Stomach (tissue), 9 donors: ENCODE data around the gene CFAP97D1. TPM values are rescaled to one million over a fixed set of nuclear protein-coding genes. Genes with fewer than 3 reads are reported as not detected.

Source experiments
- DNase-seq, 2 donors: peaks; one replicate each; pipeline versions ENCODE4 v3.0.0 to v3.0.0-alpha.2; 2013 to 2019
- H3K27ac ChIP-seq, 5 donors: fragments of 200-600 bp in 4 of 5; sonication (generic) in 4 of 5; one replicate each; pipeline ENCODE4 v1.5.1; 2013 to 2019; ENCODE audit warnings: mild to moderate bottlenecking in 1 of 5, moderate library complexity in 1 of 5
- H3K27me3 ChIP-seq, 3 donors: fragments of 200-600 bp; sonication (generic); one replicate each; pipeline ENCODE4 v1.5.1; 2017 to 2019; ENCODE audit warnings: mixed run types in 1 of 3
- H3K36me3 ChIP-seq, 4 donors: fragments of 200-600 bp; sonication (generic); 1 replicate in 3 of 4; 2 replicates in 1 of 4; pipeline ENCODE4 v1.5.1; 2016 to 2019
- H3K4me1 ChIP-seq, 4 donors: fragments of 200-600 bp; sonication (generic); one replicate each; pipeline ENCODE4 v1.5.1; 2016 to 2019
- H3K4me3 ChIP-seq, 4 donors: fragments of 200-600 bp; sonication (generic) in 3 of 4; one replicate each; pipeline ENCODE4 v1.5.1; 2016 to 2019; ENCODE audit warnings: mild to moderate bottlenecking in 1 of 4
- H3K9me3 ChIP-seq, 4 donors: fragments of 200-600 bp; sonication (generic); one replicate each; pipeline ENCODE4 v1.5.1; 2016 to 2019
- CTCF ChIP-seq, 7 experiments: fragments of 450-650 bp in 4 of 7; fragments of 200-600 bp in 3 of 7; sonication (generic) in 3 of 7; IDR thresholded peaks; one replicate each; pipeline ENCODE4 v1.5.1; 2016 to 2019; ENCODE audit warnings: antibody characterized with exemption in 7 of 7, control low read depth in 2 of 7, mild to moderate bottlenecking in 1 of 7
- EP300 ChIP-seq: sonication (generic); formaldehyde crosslinking; IDR thresholded peaks from one replicate; pipeline ENCODE4 v1.6.1; 2017; ENCODE audit warnings: antibody characterized with exemption
- POLR2A ChIP-seq, 4 donors: fragments of 450-650 bp; IDR thresholded peaks; one replicate each; pipeline ENCODE4 v1.6.1; 2016; ENCODE audit warnings: antibody characterized with exemption in 4 of 4, control low read depth in 2 of 4, mild to moderate bottlenecking in 1 of 4, moderate library complexity in 1 of 4
- POLR2AphosphoS5 ChIP-seq, 3 donors: sonication (generic); formaldehyde crosslinking; IDR thresholded peaks; one replicate each; pipeline ENCODE4 v1.6.1; 2016; ENCODE audit warnings: antibody characterized with exemption in 3 of 3
- WGBS, 5 donors: extraction: QIAGEN DNeasy Blood & Tissue Kit in 3 of 5; methylation state at CpG; one replicate each; pipeline versions ENCODE4 v1.1.5 to v1.1.7; 2013 to 2018; 5-methylcytosine and 5-hydroxymethylcytosine counted together
- intact Hi-C: fragments of 100-400 bp; cut with DNase I; formaldehyde crosslinking; loops from one replicate; pipeline ENCODE4 v1.15.1; 2023; ENCODE audit warnings: low total_unique reads
- polyA plus RNA-seq, 3 donors: library from polyadenylated mRNA; stranded (reverse); fragments of 200-250 nt; gene quantifications; one replicate each; pipeline ENCODE4 v1.2.3, GENCODE V29; 2013
- total RNA-seq, 5 donors: library from RNA; depleted of rRNA; stranded (reverse); fragments of >200 nt; gene quantifications; one replicate each; pipeline versions ENCODE4 v1.1.0 to v1.2.3, GENCODE V29; 2014 to 2016
- donor health status: healthy with polysubstance abuse.
- donor health status: Bipolar disorder and iron deficiency.
- donor health status: healthy.

The CFAP97D1 gene
- total and polyA plus RNA-seq, 8 donors, result not detected

- no peaks in the 10 kb centered on the region for H3K9me3 ChIP-seq
- intact Hi-C loops, result no loop called here
- TF ChIP-seq POLR2AphosphoS5 (IDR thresholded peaks at IDR 0.05), result no peak
- TF ChIP-seq POLR2A (IDR thresholded peaks at IDR 0.05), result no peak
- no peak for TF ChIP-seq CTCF (IDR thresholded peaks at IDR 0.05)
- 9 to 18% (median 15%) methylated on average over 6 of the region's 6 CpGs for WGBS, 5 donors
- H3K27me3 ChIP-seq, result peaks cover 0 to 72% (median 14%) of the 10 kb centered on the region in 3 donors
- no peak overlapping the region for H3K27ac ChIP-seq
- H3K36me3 ChIP-seq, result no peaks in the 10 kb centered on the region
- H3K4me3 ChIP-seq, result no peak overlapping the region
- DNase-seq, result no peak
- peaks cover 0 to 7% (median 2%) of the 10 kb centered on the region in 4 donors for H3K4me1 ChIP-seq
Measured at GRCh38 chr17:43745541-43745940, 34.7 kb upstream of the CFAP97D1 start.

GRCh38 chr17:43750153-43750552, 30.1 kb upstream of the CFAP97D1 start:
- DNase-seq, result no peak
- Histone ChIP-seq H3K27me3 (peaks cover 3 to 74% (median 20%) of the 10 kb centered on the region in 3 donors), H3K4me3 (no peak overlapping the region), H3K9me3 (no peaks in the 10 kb centered on the region), H3K4me1 (peaks cover 3 to 10% (median 5%) of the 10 kb centered on the region in 4 donors), H3K27ac (no peak overlapping the region), H3K36me3 (no peaks in the 10 kb centered on the region)
- WGBS, 5 donors, result 62 to 83% (median 71%) methylated on average over 5 of the region's 5 CpGs
- no peak for TF ChIP-seq CTCF (IDR thresholded peaks at IDR 0.05)
- no peak for TF ChIP-seq EP300
- TF ChIP-seq POLR2A (IDR thresholded peaks at IDR 0.05), result no peak
- TF ChIP-seq POLR2AphosphoS5 (IDR thresholded peaks at IDR 0.05), result no peak
- intact Hi-C loops, result no loop called here

GRCh38 chr17:43753493-43754129, 26.6 kb upstream of the CFAP97D1 start:
- intact Hi-C loops, result no loop called here
- DNase-seq, result no peak
- peaks cover 16 to 82% (median 37%) of the 10 kb centered on the region in 3 donors for H3K27me3 ChIP-seq
- H3K4me3 ChIP-seq, result no peak overlapping the region
- 69 to 75% (median 70%) methylated on average over 5 of the region's 5 CpGs for WGBS, 5 donors
- H3K4me1 ChIP-seq, result peaks cover 8 to 11% (median 10%) of the 10 kb centered on the region in 4 donors
- TF ChIP-seq CTCF (IDR thresholded peaks at IDR 0.05) (no peak), EP300 (no peak), POLR2A (IDR thresholded peaks at IDR 0.05) (no peak), POLR2AphosphoS5 (IDR thresholded peaks at IDR 0.05) (no peak)
- H3K27ac ChIP-seq, result no peak overlapping the region
- no peaks in the 10 kb centered on the region for H3K9me3 ChIP-seq
- no peaks in the 10 kb centered on the region for H3K36me3 ChIP-seq

- 21 to 53% (median 29%) methylated on average over 11 to 21 of the region's 21 CpGs for WGBS, 5 donors
- Histone ChIP-seq H3K4me1 (peaks cover 8 to 11% (median 10%) of the 10 kb centered on the region in 4 donors), H3K27ac (no peak overlapping the region), H3K4me3 (peak overlapping the region; percentile 9 to 31 (median 22)), H3K27me3 (peaks cover 16 to 84% (median 34%) of the 10 kb centered on the region in 3 donors), H3K36me3 (no peaks in the 10 kb centered on the region), H3K9me3 (no peaks in the 10 kb centered on the region)
- no peak for DNase-seq
- TF ChIP-seq EP300 (no peak), CTCF (IDR thresholded peaks at IDR 0.05) (no peak), POLR2A (IDR thresholded peaks at IDR 0.05) (no peak), POLR2AphosphoS5 (IDR thresholded peaks at IDR 0.05) (no peak)
- intact Hi-C loops, result loop anchor here (5.0 kb wide), 1 partner anchor 58 kb away; no protein-coding TSS in a partner anchor
Measured at GRCh38 chr17:43754947-43755346, 25.3 kb upstream of the CFAP97D1 start.
